ENCODE measurements around the gene AFMID. TPM values are rescaled to one million over a fixed set of nuclear protein-coding genes. Genes with fewer than 3 reads are reported as not detected.

AFMID gene
- total and polyA plus RNA-seq, 9 of the 15 experiments (the other 6 are each of a cell fraction or from before 2014, with no cell fraction given): 62.1 to 188 (median 74.4) TPM

- H4K20me1 ChIP-seq (replicated peaks; ENCODE audit: control insufficient read depth, insufficient read depth, low read length): no peaks in the 10 kb centered on the region
- peak overlapping the region; percentile 88 for H3K4me2 ChIP-seq (ENCODE audit: insufficient read depth, low read length)
- H3K4me3 ChIP-seq: peak overlapping the region; percentile 83
- peak overlapping the region; percentile 86 for H2AFZ ChIP-seq (ENCODE audit: low read depth, low read length)
- DNase-seq (ENCODE audit: extremely low read depth in 1 of 4, low spot score in 3 of 4) (peak; percentile 87 to 93 (median 90)), ATAC-seq (peak; percentile 77), FAIRE-seq (peak; percentile 83)
- no peaks in the 10 kb centered on the region for H3K9me1 ChIP-seq (ENCODE audit: control insufficient read depth, insufficient read depth, low read length)
- intact Hi-C loops (cut with micrococcal nuclease): loop anchor here (2.0 kb wide), 1 partner anchor 169 kb away; no protein-coding TSS in a partner anchor
- no peaks in the 10 kb centered on the region for H3K9me3 ChIP-seq (replicated peaks; ENCODE audit: control insufficient read depth, insufficient read depth, low read depth, low read length)
- TSS peak; percentile 74 for BruUV-seq (replicated peaks)
- ChIA-PET POLR2A (interaction anchor here (0.6 to 1.1 kb wide), 4 partner anchors 15 to 251 kb away, joined by 3 to 4 read pairs (median 4); no protein-coding TSS in a partner anchor), CTCF (ENCODE audit: low intra/inter-chr PET ratio) (interaction anchor here (1.0 kb wide), 1 partner anchor 9 kb away, joined by 3 read pairs; no protein-coding TSS in a partner anchor)
- H3K36me3 ChIP-seq (ENCODE audit: control insufficient read depth, insufficient read depth, low read length): no peaks in the 10 kb centered on the region
- peaks cover 25% of the 10 kb centered on the region for H3K79me2 ChIP-seq (ENCODE audit: control insufficient read depth, insufficient read depth, low read length)
- peaks cover 56 to 99% of the 10 kb centered on the region in 2 experiments for H3K4me1 ChIP-seq (replicated peaks in 1 of 2; ENCODE audit: control insufficient read depth in 2 of 2, insufficient read depth in 2 of 2, low read length in 2 of 2)
- H3K9ac ChIP-seq (ENCODE audit: insufficient read depth in 1 of 2, low read depth in 2 of 2, low read length in 2 of 2): peak overlapping the region; percentile 86 to 96
- H3K27ac ChIP-seq (ENCODE audit: extremely low read depth, low read depth, low read length): peak overlapping the region; percentile 91
- no peaks in the 10 kb centered on the region for H3K27me3 ChIP-seq (ENCODE audit: control insufficient read depth in 2 of 2, insufficient read depth in 2 of 2, low read length in 2 of 2)
- WGBS (ENCODE audit: insufficient coverage, low coverage, missing lambda C conversion rate): 2% methylated on average over 69 of the region's 73 CpGs
- in situ Hi-C loops (cut with MboI): no loop called here
- TF ChIP-seq ZNF592 (IDR thresholded peaks at IDR 0.05) (peak; percentile 91), FOXJ2 (tag; IDR thresholded peaks at IDR 0.05) (no peak; the same call in 1 of the 2 replicates), CHD2 (IDR thresholded peaks at IDR 0.05; ENCODE audit: low read depth, low read length) (peak; percentile 50; the same call in 1 of the 2 replicates), SMAD4 (CRISPR knock-in tag; conservative IDR thresholded peaks at IDR 0.05) (peak; percentile 60; the same call in 1 of the 2 replicates), HINFP (tag; conservative IDR thresholded peaks at IDR 0.05; ENCODE audit: low read depth) (no peak), ZBTB7A (IDR thresholded peaks at IDR 0.05; ENCODE audit: borderline replicate concordance, control insufficient read depth, low read depth, low read length) (peak; percentile 98), ETV6 (IDR thresholded peaks at IDR 0.05; ENCODE audit: borderline replicate concordance in 1 of 2, low read depth in 2 of 2, low read length in 1 of 2) (no peak), ETV6 (CRISPR knock-in tag; IDR thresholded peaks at IDR 0.05; ENCODE audit: borderline replicate concordance) (0 out of 2 replicates have a peak, but pooled peaks have one; percentile 10), TRIM28 (IDR thresholded peaks at IDR 0.05) (no peak), ZNF41 (CRISPR knock-in tag; conservative IDR thresholded peaks at IDR 0.05) (0 out of 2 replicates have a peak, but pooled peaks have one; percentile 26), ZBTB9 (CRISPR knock-in tag; IDR thresholded peaks at IDR 0.05) (peak; percentile 85; the same call in 1 of the 2 replicates)
- TF ChIP-seq, protein P1, sequence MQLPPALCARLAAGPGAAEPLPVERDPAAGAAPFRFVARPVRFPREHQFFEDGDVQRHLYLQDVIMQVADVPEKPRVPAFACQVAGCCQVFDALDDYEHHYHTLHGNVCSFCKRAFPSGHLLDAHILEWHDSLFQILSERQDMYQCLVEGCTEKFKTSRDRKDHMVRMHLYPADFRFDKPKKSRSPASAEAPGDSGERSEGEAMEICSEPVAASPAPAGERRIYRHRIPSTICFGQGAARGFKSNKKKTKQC (CRISPR knock-in tag; IDR thresholded peaks at IDR 0.05): peak; percentile 73; the same call in 1 of the 2 replicates
These were observed 66.9 kb downstream of the AFMID start for GRCh38 chr17:78253946-78254672.
